Stimulated activated effector memory CD8-positive, alpha-beta T cell treated with anti-CD3 and anti-CD28 coated beads, Interleukin-12 subunit alpha, Interleukin-12 subunit beta, amount 100 ng/mL, for 72 hours (primary cell): Measurements from ENCODE around the gene AQP12A.
A peak's percentile ranks its signal among the peaks of the same experiment; 100 is the strongest.
"Not testable (repeated sequence)": the region's sequence is repeated elsewhere in the genome, so short reads cannot be mapped to it uniquely, and the experiment has no call there.

Experiments
- ATAC-seq: fragments of 150-1000 bp; cut with Tn5 transposase; 2 replicates; pipeline ENCODE4 v1.10.0; 2021
- DNase-seq, 2 donors: peaks; one replicate each; pipeline ENCODE4 v3.0.0; 2021 to 2022; ENCODE audit warnings: low spot score in 2 of 2
- H3K27ac Mint-ChIP-seq: one replicate; pipeline ENCODE4 v1.8.0; 2022; ENCODE audit warnings: mild to moderate bottlenecking, mixed read lengths
- H3K36me3 Mint-ChIP-seq: one replicate; pipeline ENCODE4 v1.8.0; 2022; ENCODE audit warnings: mild to moderate bottlenecking, mixed read lengths
- H3K4me1 Mint-ChIP-seq: one replicate; pipeline ENCODE4 v1.8.0; 2022; ENCODE audit warnings: mixed read lengths
- H3K4me3 Mint-ChIP-seq: one replicate; pipeline ENCODE4 v1.8.0; 2022; ENCODE audit warnings: mild to moderate bottlenecking, mixed read lengths
- H3K9me3 Mint-ChIP-seq: one replicate; pipeline ENCODE4 v1.8.0; 2022; ENCODE audit warnings: mixed read lengths

AQP12A gene

DNA sequence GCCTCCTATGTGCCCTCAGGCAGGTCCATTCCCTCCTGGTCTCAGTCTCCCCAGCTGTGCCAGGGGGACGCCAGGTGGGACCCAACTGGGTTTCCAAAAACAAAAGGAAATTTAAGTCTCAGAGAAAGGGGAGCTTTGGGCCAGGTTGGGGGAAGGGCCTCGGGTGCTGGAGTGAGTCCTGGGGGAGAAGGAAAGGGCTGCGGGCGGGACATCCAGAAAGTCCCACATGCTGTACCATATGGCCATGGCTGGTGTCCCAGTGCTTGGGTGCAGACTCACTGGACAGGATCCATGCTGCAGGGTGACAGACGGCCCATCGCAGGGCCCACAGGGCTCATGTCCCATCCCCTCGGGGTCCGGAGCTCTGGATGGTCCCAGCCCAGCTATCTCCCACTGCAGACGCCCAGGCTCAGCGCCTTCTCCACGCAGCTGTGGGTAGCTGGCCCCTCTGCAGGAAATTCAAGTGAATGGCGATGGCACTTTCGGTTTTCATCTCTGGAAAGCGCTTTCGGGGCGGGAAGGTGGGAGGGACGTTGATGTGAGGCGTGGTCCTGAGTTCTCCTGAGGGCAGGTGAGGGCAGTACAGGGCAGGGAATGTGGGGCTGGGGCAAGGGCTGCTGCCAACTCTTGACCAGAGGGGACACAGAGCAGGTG is 1.1 kb upstream of the AQP12A start:
- not testable (repeated sequence) for H3K4me3 Mint-ChIP-seq, ATAC-seq, H3K4me1 Mint-ChIP-seq, H3K36me3 Mint-ChIP-seq, H3K27ac Mint-ChIP-seq, H3K9me3 Mint-ChIP-seq
- peak in 1 of 2 donors; percentile 43 for DNase-seq

DNA sequence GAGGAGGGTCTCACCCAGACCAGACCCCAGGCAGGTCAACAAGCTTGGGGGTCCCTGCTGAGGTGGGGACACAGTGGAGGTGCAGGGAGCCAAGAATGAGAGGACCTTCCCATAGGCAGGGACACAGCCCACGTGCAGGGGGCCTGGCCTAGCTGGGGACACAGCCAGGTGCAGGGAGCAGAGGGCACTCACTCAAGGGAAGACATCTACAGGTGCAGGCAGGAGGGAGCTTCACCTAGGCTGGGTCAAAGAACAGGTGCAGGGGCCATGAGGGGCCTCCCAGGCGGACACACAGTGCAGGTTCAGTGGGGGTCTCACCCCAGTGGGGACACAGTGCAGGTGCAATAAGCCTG is 615 bp upstream of the AQP12A start:
- not testable (repeated sequence) for H3K36me3 Mint-ChIP-seq, ATAC-seq, H3K9me3 Mint-ChIP-seq, H3K27ac Mint-ChIP-seq, DNase-seq, H3K4me1 Mint-ChIP-seq, H3K4me3 Mint-ChIP-seq

DNA sequence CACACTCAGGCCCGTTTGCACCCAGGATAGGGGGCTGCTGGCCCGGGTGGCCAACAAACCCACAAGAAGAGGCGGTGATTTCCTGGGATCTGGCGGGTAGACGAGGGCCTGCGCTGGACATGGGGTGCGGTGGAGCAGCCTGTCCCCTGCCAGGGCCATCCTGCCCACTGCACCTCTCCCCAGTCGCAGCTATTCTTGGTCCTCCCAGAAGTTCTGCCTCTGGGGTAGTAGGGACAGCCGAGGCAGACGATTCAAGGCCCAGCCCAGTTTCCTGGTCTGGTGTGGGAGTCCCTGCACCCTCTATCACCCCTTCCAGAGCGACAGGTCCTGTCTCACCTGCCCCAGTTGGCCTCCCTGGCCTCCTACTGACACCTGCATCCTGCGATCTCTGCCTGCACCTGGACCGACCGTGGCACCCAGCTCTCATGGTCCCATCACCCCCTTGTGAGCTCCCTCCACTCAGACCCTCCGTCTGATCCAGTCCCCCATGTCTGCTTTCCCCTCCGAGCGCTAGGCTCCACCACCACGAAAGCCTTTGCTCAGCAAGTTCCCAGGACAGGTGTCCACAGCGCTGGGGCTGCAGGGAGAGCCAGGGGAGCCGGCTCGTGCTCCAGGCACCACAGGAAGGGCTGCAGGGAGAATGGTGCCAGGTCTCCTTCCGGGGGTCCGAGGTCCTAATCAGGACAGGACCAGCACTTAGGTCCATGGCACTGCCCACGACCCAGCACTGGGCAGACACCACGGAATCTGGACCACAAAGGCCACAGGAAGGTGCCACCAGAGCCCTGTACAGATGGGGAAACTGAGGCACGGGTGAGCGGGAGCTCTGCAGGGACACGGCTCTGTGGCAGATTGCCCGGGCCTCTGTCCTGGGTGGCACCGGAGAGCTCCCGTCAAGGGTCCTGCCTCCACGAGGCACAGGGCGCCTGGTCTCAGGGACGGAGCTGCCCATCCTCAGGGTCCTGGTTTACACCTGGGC is 1.2 kb downstream of the AQP12A start:
- not testable (repeated sequence) for H3K27ac Mint-ChIP-seq

DNA sequence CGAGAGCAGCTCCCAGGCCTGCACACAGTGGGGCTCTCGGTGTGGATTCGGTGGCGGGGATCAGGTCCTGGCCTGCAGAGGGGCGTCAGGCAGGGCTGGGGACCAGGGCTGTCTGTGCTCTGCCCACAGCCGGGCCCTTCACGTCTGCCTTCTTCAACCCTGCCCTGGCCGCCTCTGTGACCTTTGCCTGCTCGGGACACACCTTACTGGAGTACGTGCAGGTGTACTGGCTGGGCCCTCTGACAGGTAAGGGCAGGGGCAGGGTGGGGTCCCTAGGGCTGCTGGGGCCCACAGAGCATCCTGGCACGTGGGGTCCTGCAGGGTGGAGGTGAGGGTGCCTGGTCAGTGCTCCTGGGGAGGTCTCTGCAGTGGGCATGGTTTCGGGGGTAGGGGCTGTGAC is 2.6 kb downstream of the AQP12A start:
- H3K36me3 Mint-ChIP-seq, H3K9me3 Mint-ChIP-seq, H3K27ac Mint-ChIP-seq, DNase-seq, H3K4me3 Mint-ChIP-seq, H3K4me1 Mint-ChIP-seq, ATAC-seq: not testable (repeated sequence)

More for the DNA sequence above, 1.2 kb downstream of the AQP12A start:
- H3K36me3 Mint-ChIP-seq, H3K4me1 Mint-ChIP-seq, H3K4me3 Mint-ChIP-seq, H3K9me3 Mint-ChIP-seq, DNase-seq: not testable (repeated sequence)
- ATAC-seq, result peak; percentile 2

DNA sequence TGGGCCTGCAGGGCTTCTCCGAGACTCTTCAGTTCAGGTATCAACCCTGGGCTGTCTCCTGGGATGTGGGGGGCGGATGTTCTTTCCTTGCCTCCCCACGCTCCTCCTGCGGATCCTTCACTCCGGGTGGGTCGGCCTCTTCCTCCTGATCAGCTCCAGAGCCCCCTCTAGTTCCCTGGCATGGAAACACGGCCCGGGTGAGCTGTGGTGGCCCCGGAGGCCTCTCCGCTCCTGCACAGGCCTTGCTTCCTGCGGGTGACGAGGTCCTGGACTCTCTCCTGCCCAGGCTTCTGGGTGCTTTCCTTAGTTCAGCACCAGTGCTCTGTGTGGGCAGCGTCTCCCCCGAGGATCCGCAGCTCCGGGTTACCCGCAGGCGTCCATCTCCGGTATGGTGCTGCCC is 3.9 kb downstream of the AQP12A start:
- ATAC-seq, H3K27ac Mint-ChIP-seq, H3K36me3 Mint-ChIP-seq, DNase-seq, H3K4me3 Mint-ChIP-seq, H3K9me3 Mint-ChIP-seq, H3K4me1 Mint-ChIP-seq: not testable (repeated sequence)

DNA sequence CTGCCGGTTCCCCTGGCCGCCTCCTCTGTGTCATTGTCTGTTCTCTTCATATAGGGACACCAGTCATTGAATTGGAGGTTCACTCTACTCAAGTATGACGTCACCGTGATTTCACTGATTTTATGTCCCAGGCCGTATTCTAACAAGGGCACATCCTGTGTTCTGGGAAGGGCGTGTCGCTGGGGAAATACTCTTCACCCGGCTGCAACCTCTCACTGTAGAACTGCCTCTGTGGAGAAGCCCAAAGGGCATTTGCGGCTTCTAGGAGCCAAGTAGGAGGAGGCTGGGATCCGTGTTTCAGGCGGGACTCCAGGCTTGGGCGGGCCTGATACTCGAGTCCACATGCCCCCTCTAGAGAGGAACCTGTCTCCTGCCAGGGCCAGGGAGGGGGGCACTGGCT is 4.8 kb downstream of the AQP12A start:
- H3K4me1 Mint-ChIP-seq, H3K27ac Mint-ChIP-seq, ATAC-seq, H3K9me3 Mint-ChIP-seq, DNase-seq, H3K4me3 Mint-ChIP-seq, H3K36me3 Mint-ChIP-seq: not testable (repeated sequence)

DNA sequence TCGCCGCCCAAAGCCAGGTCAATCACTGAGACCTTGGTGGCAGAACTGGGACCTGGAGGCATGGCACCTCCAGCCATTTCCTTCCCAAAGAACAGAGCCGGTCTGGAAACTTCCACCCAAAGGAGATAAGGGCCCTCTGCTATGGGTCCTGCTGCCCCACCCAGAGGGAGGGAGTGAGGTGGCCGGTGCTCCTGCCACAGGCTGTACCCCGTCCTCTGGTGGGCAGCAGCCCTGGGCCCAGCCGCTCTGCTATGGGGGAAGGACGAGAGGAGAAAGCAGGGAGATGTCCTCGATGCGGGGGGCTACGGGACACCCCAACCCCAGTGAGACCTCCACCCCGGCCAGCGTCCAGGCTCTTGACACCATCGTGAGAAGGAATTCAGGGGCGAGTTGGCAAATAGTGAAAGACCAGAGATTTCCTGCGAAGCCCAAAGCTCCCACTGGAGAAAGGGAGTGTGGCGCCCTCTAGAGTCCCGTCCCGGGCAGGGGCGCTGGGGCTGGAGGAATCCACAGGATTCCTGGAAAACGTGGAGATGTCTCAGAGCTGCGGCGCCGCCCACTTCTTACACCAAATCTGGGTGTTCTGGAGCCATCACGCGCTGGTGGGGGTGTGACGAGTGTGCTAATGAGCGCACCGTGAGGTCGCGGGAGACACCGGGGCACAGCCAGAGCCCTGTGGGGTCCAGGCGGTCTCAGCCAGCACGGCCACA is 7.3 kb downstream of the AQP12A start:
- ATAC-seq, H3K9me3 Mint-ChIP-seq, H3K27ac Mint-ChIP-seq: not testable (repeated sequence)

DNA sequence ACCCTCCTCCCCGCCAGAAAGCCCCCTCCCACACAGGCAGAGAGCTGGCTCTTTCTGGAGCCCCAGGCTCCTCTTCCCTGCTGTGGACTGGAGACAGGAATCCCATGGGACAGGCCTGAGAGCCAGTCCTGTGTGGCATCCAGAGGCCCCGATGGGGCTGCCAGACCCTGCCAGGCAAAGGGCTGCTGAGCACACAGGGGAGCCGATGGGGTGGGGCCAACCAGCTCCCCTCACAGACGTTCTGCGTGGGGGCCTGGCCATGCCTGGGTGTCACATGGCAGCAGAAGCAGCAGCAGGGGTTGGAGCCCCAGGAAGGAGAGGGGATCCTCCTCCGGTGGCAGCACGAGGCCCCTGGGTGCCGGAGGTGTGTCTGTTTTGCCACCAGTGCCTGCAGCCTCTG is 8.2 kb downstream of the AQP12A start:
- H3K4me1 Mint-ChIP-seq, H3K36me3 Mint-ChIP-seq, ATAC-seq, H3K9me3 Mint-ChIP-seq, H3K4me3 Mint-ChIP-seq, H3K27ac Mint-ChIP-seq, DNase-seq: not testable (repeated sequence)

More for the DNA sequence above, 7.3 kb downstream of the AQP12A start:
- not testable (repeated sequence) for DNase-seq, H3K4me1 Mint-ChIP-seq, H3K36me3 Mint-ChIP-seq, H3K4me3 Mint-ChIP-seq

DNA sequence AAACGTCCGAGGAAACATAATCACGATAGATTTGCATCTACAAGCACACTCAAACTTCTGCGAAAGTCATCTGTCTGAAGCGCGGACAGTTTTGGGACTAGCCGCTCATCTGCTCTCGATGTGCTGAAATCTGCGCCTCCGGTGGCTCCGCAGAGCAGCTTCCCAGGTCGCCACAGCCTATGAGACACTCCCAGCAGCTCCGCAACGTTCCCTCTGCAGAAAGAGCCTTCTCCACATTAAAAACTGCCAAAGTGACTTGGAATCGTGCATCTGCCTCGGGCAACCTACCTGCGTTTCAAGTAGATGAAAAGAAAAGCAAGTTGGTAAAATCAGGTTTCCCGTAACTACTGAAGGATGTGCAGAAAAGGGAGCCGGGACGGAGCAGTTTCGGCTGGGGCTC is 8.9 kb downstream of the AQP12A start:
- H3K9me3 Mint-ChIP-seq, H3K27ac Mint-ChIP-seq, DNase-seq: not testable (repeated sequence)

DNA sequence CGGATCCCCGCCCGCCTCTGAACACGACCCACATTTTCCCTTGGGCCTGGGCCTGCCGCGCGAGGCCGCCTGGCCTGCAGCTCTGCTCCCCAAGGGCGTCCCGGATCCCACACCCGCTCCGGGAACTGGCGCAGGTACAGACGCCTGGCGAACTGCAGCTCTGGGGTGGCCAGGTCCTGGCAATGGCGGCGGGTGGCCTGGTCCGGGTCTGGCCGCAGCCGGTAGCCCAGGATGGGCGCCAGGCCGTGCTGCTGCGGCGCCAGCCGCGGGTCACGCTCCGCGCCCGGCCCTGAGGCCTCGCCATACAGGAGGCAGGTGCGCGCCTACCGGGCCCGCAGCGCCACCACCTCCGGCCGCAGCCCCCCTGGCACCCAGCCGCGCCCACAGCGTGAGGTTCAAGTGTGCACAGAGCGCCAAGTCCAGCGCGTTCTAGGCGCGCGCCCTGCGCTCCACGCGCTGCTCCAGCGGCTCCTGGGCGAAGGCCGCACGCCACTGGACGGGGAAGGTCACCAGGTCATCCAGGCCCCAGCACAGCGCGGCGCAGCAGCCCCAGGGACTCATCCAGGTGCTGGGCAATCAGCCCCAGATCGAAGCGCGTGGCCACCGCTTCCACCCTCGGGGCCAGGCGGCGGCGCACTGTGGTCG is 9.5 kb downstream of the AQP12A start:
- no peak overlapping the region for H3K4me3 Mint-ChIP-seq
- no peaks in the 10 kb centered on the region for H3K9me3 Mint-ChIP-seq
- peaks cover 13% of the 10 kb centered on the region for H3K4me1 Mint-ChIP-seq
- no peak for ATAC-seq
- no peak overlapping the region for H3K27ac Mint-ChIP-seq
- peaks cover 5% of the 10 kb centered on the region for H3K36me3 Mint-ChIP-seq
- no peak for DNase-seq

More for the DNA sequence above, 8.9 kb downstream of the AQP12A start:
- H3K36me3 Mint-ChIP-seq, ATAC-seq, H3K4me3 Mint-ChIP-seq: not testable (repeated sequence)
- H3K4me1 Mint-ChIP-seq, result peaks cover 12% of the 10 kb centered on the region

DNA sequence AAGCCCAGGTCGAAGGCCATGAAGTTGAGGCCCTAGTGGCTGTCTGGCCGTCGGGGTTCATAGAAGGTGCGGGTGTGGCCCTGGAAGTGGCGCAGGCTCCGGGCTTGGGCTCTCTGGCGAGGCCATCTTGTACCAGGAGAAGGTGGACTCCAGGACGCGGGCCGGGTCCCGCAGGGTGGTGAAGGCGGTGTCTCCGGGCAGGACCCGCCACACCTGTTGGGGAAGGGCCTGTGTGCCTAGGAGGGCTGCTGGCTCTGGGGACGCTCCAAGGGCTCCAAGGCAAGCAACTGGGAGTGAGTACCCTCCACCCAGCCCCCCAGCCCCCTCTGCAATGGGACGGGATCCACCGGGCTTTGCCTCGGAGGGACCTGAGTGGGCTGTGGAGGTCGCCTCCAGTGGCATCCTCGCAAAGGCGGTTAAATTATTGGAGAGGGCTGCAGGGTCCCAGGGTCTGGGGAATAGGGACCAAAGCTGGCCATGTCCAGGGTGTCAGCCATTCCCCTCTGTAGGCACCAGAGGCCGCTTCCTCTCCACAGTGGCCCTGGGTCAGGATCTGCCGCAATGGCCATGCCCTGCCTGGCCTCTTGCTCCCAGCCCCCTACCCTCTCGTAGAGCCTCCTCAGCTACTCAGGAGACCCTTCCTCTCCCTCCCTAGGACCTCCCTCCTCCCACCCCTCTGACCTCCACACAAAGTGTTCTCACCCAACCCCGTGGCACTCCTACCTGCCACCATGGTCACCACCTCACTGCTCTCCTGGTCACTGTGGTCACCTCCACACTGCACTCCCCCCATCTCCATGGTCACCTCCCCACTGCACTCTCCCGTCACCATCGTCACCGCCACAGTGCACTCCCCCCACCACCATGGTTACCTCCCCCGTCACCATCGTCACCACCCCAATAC is 10.3 kb downstream of the AQP12A start:
- no peaks in the 10 kb centered on the region for H3K9me3 Mint-ChIP-seq
- H3K36me3 Mint-ChIP-seq, result peaks cover 5% of the 10 kb centered on the region
- DNase-seq (no peak), ATAC-seq (no peak)
- H3K4me1 Mint-ChIP-seq, result peaks cover 13% of the 10 kb centered on the region
- no peak overlapping the region for H3K4me3 Mint-ChIP-seq
- H3K27ac Mint-ChIP-seq, result no peak overlapping the region

DNA sequence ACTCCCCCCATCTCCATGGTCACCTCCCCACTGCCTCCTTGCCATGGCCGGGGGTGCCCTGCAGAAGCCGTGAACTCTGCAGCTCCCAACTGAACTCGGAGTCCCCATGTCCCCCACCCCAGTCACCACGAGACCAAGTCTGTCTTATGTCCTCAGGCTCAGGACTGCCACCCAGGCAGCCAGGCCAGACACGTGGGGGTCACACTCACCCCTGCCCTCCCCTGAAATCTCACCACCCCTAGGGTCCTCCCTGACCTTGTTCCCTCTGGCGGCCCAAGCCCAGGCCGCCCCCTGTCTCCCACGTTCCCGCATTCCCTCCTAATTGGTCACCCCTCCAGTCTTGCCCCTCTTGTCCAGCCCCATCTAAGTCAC is 11.0 kb downstream of the AQP12A start:
- Mint-ChIP-seq H3K36me3 (peaks cover 5% of the 10 kb centered on the region), H3K9me3 (no peaks in the 10 kb centered on the region), H3K27ac (no peak overlapping the region), H3K4me1 (peaks cover 13% of the 10 kb centered on the region), H3K4me3 (no peak overlapping the region)
- DNase-seq (no peak), ATAC-seq (no peak)

DNA sequence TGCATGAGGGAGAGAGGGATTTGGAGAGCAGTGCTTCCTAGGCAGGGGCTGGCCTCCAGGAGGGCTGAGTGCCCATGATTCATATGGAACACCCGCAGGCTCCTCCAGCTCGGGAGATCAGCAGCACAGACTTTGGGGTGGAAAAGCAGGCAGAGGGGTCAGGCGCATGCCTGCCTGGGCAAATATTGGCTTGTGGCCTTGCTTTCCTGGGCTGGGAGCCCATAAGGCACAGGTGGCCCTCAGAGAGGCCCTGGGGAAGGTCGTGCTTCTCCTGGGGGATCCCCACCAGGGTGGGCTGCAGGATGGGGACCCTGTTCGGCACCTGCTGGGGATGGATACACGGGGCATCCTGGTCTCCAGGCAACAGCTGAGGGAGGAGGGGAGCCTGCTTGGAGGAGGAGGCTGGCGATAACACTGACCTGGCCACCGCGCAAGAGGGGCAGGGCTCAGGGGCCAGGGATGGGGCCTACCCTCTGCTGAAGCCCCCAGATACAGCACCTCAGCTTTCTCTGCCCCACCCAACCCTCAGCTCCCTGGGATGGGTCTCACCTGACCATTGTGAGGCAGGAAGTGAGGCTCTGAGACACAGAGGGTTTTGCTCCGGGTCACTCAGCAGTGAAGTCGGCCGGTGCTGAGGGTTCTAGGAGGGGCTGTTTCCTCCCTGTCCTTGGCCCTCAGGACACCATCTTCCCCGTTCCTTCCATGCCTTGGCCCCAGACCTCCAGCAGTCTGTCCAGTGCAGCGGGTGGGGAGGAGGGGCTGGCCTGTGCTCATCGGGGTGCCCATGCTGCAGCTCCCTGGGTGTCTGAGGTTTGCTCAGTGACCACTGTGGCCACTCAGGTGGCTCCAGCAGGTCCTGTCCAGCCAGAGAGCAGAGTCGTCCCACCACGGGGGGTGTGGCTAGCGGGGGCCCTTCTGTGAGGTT is 12.0 kb downstream of the AQP12A start:
- Mint-ChIP-seq H3K36me3 (peaks cover 5% of the 10 kb centered on the region), H3K4me1 (peaks cover 13% of the 10 kb centered on the region), H3K27ac (no peak overlapping the region), H3K4me3 (no peak overlapping the region), H3K9me3 (no peaks in the 10 kb centered on the region)
- no peak for DNase-seq
- peak; percentile 15 for ATAC-seq
